Measurements from ENCODE around the gene GPR108. TPM values are rescaled to one million over a fixed set of nuclear protein-coding genes. Genes with fewer than 3 reads are reported as not detected.

GPR108 gene
- polyA plus RNA-seq, 1 experiment = 34.5 TPM

DNA sequence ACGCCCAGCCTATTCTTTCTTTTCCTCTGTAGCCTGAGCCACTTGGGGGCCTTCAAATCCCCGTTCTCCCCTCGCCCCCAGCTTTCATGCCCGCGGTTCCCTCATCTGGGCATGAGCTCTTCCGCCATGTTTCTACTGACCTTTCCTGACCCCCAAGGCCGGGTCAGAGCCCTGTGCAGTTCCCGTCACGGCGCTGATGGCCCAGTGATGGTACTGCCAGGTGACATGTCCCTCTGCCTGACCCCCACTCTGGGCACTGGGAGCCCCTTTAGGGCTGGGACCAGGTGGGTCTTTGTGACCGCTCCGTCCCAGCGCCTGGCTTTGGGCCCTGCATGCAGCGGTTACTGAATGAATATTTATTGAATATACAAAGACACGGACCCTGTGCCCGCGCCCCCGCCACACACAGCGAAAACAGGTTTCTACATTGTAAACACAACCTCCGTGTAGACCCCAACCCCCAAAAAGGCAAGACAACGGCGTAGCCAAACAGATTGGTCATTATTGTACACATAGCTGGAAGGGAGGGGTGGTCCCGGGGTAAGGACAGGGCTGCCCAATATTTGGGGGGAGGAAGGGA, 7.7 kb downstream of the GPR108 start:
- H3K9me3 ChIP-seq (ENCODE audit: control insufficient read depth, insufficient read depth, low read length) = no peaks in the 10 kb centered on the region; the same call in 1 of the 2 replicates
- H3K4me3 ChIP-seq (ENCODE audit: low read depth, low read length) = no peak overlapping the region
- CTCF ChIA-PET = no interaction called here
- POLR2A ChIA-PET = interaction anchor here (0.6 kb wide), 1 partner anchor 369 kb away, joined by 3 read pairs; no protein-coding TSS in a partner anchor
- H3K27me3 ChIP-seq (ENCODE audit: control insufficient read depth, insufficient read depth, low read length) = no peaks in the 10 kb centered on the region
- no peak for DNase-seq (ENCODE audit: low read depth, low spot score)
- H3K27ac ChIP-seq (ENCODE audit: low read depth, low read length) = no peak overlapping the region
- TF ChIP-seq, protein P1, sequence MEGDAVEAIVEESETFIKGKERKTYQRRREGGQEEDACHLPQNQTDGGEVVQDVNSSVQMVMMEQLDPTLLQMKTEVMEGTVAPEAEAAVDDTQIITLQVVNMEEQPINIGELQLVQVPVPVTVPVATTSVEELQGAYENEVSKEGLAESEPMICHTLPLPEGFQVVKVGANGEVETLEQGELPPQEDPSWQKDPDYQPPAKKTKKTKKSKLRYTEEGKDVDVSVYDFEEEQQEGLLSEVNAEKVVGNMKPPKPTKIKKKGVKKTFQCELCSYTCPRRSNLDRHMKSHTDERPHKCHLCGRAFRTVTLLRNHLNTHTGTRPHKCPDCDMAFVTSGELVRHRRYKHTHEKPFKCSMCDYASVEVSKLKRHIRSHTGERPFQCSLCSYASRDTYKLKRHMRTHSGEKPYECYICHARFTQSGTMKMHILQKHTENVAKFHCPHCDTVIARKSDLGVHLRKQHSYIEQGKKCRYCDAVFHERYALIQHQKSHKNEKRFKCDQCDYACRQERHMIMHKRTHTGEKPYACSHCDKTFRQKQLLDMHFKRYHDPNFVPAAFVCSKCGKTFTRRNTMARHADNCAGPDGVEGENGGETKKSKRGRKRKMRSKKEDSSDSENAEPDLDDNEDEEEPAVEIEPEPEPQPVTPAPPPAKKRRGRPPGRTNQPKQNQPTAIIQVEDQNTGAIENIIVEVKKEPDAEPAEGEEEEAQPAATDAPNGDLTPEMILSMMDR (IDR thresholded peaks at IDR 0.05; ENCODE audit: low read depth, low read length) = no peak

DNA sequence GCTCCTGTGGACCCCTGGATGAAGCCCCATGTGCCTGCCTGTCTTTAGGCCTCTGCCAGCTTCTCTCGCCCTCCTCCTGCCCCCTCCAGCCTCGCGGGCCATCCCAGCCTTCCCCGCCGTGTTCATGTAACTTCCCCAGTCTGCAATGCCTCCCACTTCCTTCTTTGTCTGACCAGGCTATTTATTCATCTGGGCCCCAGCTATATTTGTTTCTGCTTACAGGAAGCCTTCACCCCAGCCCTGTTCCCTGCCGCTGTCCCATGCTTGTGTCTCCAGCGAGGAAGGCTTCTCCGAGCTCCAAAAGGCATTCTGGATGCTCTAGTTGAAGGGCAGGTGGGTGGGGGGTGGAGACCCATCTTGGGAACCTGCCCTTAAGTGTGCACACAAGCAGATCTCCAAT, 9.0 kb downstream of the GPR108 start:
- TF ChIP-seq, protein P1 (IDR thresholded peaks at IDR 0.05; ENCODE audit: low read depth, low read length) = no peak
- Histone ChIP-seq H3K4me3 (ENCODE audit: low read depth, low read length) (no peak overlapping the region), H3K27ac (ENCODE audit: low read depth, low read length) (no peak overlapping the region), H3K9me3 (ENCODE audit: control insufficient read depth, insufficient read depth, low read length) (no peaks in the 10 kb centered on the region; the same call in 1 of the 2 replicates), H3K27me3 (ENCODE audit: control insufficient read depth, insufficient read depth, low read length) (no peaks in the 10 kb centered on the region)
- DNase-seq (ENCODE audit: low read depth, low spot score) = no peak
- ChIA-PET POLR2A (interaction anchor here (1.0 kb wide), 1 partner anchor 8 kb away, joined by 14 read pairs; no protein-coding TSS in a partner anchor), CTCF (interaction anchor here (0.6 to 1.0 kb wide), 2 partner anchors 9 to 35 kb away, joined by 3 to 4 read pairs; partner anchors contain the start of gene GPR108)

DNA sequence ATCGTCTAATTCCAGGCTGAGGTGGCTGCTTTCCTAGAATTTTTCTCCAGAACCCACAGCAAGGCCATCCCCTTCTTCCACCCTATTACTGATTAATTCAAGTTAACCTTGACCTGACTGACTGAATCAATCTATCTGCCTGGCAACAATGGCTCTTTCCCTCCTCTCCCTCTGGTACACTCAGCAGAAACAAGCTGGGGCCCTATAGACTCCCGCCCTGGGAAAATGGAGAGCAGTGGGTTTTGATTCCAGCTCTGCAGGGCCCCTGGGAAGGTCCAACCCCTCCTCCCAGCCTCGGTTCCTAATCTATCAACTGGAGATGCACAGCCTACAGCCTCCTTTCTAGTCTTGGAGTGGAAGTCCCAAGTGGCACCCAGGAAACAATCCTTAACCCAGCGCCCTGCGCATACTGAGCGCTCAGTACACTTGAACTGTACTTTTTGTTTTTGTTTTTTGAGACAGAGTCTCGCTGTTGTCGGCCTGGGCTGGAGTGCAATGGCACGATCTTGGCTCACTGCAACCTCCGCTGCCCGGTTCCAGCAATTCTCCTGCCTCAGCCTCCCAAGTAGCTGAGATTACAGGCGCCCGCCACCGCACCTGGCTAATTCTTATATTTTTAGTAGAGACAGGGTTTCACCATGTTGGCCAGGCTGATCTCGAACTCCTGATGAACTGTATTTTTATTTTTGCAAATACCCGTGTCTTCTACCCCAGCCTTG, 11.7 kb downstream of the GPR108 start:
- no peak for DNase-seq (ENCODE audit: low read depth, low spot score)
- TF ChIP-seq, protein P1 (IDR thresholded peaks at IDR 0.05; ENCODE audit: low read depth, low read length) = no peak
- Histone ChIP-seq H3K27me3 (ENCODE audit: control insufficient read depth, insufficient read depth, low read length) (peaks cover 4% of the 10 kb centered on the region), H3K4me3 (ENCODE audit: low read depth, low read length) (no peak overlapping the region), H3K9me3 (ENCODE audit: control insufficient read depth, insufficient read depth, low read length) (no peaks in the 10 kb centered on the region), H3K27ac (ENCODE audit: low read depth, low read length) (no peak overlapping the region)
- ChIA-PET CTCF (no interaction called here), POLR2A (no interaction called here)

DNA sequence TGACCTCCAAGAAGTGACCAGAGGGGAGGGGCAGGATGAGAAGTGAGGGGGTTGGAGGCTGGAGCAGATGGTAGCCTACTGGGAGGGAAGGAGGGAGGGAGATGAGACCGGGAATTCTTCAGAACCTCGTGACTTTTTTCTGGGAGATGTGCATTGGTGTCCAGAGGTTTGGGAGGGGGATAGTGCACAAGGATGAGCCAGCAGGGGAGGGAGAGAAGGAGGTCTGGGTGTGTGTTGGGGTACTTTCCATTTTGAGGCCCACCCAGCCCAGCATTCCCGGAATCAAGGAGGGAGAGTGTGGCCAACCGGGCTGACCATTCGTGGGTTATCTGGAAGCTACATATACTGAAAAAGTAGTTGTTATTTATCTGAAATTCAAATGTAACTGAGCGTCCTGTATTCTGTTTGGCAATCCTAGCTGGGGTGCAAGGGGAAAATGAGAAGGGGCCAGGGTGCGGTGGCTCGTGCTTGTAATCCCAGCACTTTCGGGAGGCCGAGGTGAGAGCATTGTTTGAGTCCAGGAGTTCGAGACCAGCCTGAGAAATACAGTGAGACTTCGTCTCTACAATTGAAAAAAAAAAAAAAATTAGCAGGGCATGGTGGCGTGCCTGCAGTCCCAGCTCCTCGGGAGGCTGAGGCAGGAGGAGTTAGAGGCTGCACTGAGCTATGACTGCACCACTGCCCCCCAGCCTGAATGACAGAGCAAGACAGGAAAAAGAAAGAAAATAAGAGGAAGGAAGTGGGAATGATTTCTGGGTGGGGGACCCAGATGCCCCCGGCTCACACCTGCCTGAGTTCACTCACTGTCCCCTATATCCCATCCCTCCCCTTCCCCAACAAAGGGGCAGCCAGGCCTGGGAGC, 12.5 kb downstream of the GPR108 start:
- CTCF ChIA-PET = no interaction called here
- no peak for DNase-seq (ENCODE audit: low read depth, low spot score)

More for the DNA sequence above, 12.5 kb downstream of the GPR108 start:
- Histone ChIP-seq H3K9me3 (ENCODE audit: control insufficient read depth, insufficient read depth, low read length) (no peaks in the 10 kb centered on the region), H3K27me3 (ENCODE audit: control insufficient read depth, insufficient read depth, low read length) (peaks cover 4% of the 10 kb centered on the region), H3K27ac (ENCODE audit: low read depth, low read length) (no peak overlapping the region), H3K4me3 (ENCODE audit: low read depth, low read length) (no peak overlapping the region)
- POLR2A ChIA-PET = no interaction called here
- TF ChIP-seq, protein P1 (IDR thresholded peaks at IDR 0.05; ENCODE audit: low read depth, low read length) = no peak

All from AG04450 (cell line).